Measurements from ENCODE around the gene MAP3K1.
A peak's percentile ranks its signal among the peaks of the same experiment; 100 is the strongest.
"Not testable (repeated sequence)": the region's sequence is repeated elsewhere in the genome, so short reads cannot be mapped to it uniquely, and the experiment has no call there.

MAP3K1 gene

DNA sequence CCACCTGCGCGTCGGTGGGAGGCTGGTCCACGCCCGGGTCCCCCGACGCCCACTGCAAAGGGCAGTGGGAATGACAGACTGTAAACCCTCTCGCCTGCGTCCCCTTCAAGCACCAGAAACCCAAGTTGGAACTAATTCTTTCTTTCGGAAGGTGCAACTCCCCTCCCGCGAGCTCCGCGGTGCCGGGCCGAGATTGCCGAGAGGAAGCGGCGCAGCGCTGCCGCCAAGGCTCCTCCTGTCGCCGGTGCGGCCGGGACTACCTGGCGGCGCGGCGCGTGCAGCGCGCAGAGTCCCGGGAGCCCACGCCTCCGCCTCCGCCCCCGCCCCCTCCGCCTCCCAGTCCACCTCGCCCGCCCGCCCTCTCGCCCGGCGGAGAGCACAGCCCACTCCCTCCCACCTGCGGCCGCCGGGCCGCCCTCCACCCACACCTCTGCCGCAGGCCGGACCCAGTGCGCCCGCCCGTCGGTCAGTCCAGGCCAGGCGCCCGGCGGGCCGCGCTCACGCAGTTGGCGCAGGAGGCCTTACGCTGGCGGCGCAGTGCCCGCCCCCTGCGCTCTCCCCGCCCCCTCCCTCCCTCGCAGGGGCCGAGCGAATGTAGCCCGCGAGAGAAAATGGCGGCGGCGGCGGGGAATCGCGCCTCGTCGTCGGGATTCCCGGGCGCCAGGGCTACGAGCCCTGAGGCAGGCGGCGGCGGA is at the start of gene MAP3K1:
MAP3K1 (plus strand) TSS at position 587 of the 695 bp plus-strand sequence; CDS start at position 612, 25 bp downstream.
- DNase-seq: peak; percentile 76

GRCh38 chr5:56766926-56767325 is 48.4 kb upstream of the MAP3K1 start:
- DNase-seq: no peak

- DNase-seq: no peak
These were observed 45.3 kb upstream of the MAP3K1 start for GRCh38 chr5:56769875-56770604.

DNA sequence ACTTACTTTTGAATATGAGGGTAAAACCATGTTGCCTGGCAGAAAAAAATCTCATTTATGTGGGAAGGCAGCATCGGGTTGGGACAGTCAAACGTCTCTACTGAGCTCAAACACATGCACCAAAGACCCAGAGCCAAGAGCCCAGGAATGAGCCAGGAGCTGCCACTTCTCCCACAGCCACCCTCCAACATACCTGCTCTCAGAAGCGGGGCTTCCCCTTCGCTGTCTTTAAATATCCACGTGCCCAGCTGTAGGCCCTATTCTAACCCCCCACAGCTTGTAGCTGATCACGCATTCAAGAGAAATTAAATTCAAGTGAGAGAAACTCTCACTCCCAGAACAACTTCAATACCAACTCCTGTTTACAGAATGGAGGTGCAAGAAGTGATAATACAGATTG is 42.6 kb upstream of the MAP3K1 start:
- DNase-seq: no peak

- DNase-seq: no peak
These were observed 40.4 kb upstream of the MAP3K1 start for GRCh38 chr5:56774957-56775356.

- DNase-seq: not testable (repeated sequence)
These were observed 39.0 kb upstream of the MAP3K1 start for GRCh38 chr5:56776212-56776846.

GRCh38 chr5:56783261-56783660 is 32.1 kb upstream of the MAP3K1 start:
- no peak for DNase-seq

DNA sequence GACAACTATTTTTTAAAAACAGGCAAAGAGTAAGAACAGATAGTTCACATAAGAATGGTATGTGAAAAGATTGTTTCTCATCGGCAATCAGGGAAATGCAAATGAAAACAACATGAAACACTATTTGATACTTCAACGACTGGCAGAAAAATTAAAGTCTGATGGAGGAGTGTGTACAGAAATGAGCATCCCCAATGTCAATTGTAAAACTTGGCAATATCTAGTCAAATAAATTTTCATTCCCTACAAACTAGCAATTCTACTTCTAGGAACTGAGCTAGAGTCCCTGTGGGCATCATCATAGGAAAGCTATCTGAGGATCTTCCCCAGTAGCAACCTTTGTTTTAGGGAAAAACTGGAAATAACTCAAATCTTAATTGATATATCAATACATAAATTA is 29.0 kb upstream of the MAP3K1 start:
- DNase-seq: no peak

DNA sequence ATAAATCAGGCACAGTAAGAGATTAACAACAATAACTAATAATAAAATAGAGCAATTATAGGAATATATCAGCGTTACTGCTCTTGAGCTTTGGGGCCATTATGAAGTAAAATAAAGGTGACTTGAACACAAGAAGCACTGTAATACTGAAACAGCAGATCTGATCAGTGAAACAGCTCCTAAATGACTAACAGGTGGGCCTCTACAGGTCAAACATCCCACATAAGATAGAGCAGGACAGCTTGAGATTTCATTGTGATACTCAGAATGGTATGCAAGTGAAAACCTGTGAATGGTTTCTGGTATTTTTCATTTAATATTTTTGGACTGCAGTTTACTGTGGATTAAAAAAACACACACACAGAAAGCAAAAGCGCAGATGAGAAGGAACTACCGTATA is 24.0 kb upstream of the MAP3K1 start:
- no peak for DNase-seq

DNA sequence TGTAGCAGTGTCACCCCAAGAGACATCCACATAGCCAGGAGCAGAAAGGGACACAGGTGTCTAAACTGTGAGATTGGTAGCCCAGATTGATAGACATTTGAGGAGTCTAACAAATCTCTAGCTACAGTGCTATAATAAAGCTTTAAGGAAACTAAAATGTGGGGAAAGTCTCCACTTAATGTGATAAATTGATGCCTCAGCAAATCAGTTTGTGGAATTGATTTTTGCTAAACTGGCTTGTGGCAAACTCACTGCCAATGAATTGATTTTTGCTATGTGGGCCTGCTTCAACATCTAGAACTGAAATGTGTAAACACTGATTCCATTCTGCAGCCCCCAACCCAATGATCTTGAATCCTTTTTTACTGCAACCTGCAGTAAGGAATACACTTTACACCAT is 16.8 kb upstream of the MAP3K1 start:
- no peak for DNase-seq

DNA sequence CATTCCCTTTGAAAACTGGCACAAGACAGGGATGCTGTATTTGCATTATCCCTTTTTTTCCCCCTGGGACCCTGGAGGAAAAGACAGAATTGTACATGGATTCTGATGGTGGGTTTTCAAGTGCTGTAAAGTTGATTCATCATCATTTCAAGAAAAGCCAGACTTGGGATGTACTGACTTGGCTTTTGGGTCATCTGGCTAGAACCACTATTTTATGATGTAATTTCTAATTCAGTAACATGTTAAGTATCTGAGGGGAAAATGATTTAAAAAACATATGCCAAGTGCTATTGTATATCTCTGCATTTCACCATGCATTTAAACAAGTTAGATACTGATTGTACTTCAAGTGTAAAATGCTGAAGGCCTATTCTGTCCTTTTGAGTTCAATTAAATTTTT is 15.2 kb upstream of the MAP3K1 start:
- DNase-seq: no peak

GRCh38 chr5:56801256-56801655 is 14.1 kb upstream of the MAP3K1 start:
- DNase-seq: no peak

GRCh38 chr5:56802205-56802604 is 13.1 kb upstream of the MAP3K1 start:
- no peak for DNase-seq

DNA sequence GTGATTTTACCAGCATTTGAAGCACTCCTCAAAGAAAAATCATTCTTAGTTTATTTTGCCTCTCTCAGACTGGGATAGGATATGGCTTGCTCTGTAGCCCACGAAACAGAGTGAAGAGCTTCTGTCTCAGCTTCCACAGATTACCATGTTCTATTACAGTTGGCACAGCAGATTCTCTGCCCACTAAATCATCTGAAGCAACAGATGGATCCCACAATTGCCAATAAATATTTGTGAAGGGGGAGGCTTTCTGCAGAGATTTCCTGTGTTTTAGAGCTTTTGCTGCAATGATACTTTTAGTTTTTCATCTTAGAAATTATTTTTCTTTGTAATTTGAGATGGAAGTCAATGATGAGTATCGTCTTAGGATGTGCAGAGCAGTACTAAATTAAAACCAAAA is 12.3 kb upstream of the MAP3K1 start:
- DNase-seq: no peak

DNA sequence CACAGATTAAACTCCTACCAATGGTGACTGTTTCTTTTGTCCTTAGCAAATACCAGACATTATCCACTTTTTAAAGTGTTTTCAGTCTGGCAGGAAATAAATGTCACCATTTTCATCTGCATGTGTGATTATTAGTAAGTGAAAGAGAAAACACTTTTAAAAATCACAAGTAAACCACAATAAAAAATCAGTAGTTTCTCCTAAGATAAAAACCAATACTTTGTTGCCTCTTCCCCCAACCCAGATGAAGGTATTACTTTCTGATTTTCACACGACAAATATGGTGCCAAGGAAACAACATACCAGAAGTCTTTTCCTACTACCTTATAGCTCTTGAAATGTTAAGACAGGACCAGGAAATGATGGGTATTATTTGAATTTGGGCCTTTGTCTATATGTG is 11.5 kb upstream of the MAP3K1 start:
- no peak for DNase-seq

DNA sequence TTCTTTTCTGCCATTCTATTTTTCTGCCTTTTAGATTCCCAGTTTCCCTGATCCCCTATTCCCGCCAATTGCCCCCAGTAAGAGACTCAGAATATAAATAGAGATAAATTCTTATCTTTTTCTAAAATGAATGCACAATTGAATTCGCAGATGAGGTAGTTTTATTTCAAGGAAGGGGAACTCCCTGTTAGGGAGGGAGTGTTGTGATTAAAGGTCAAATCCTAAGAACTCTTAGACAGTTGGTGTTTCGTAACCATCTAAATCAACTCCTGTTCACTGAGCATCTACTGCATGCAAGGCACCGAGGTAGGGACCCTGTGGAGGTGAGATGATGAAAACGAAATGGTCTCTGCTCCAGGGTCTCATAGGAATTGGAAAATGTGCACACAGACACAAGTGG is 7.7 kb upstream of the MAP3K1 start:
- DNase-seq: no peak

GRCh38 chr5:56808211-56808610 is 7.1 kb upstream of the MAP3K1 start:
- no peak for DNase-seq

DNA sequence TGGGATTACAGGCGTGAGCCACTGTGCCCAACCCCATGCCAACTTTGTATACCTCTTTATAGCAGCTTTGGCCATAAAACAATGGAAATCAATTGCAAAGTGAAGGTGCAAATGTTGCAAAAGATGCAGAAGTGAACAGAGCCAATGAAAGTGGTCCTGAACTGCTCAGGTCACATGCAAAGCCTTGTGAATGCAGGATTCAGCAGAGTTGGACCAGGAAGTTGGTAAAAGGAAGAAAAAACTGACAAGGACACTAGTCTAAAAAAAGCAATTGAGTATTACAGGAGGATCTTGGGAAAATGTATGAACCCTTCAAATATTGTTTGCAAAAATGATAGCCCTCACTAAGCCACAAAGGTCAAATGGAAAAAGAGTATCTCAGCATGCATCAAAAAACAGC is 4.5 kb upstream of the MAP3K1 start:
- DNase-seq: no peak

GRCh38 chr5:56812110-56812509 is 3.2 kb upstream of the MAP3K1 start:
- DNase-seq: peak; percentile 18

GRCh38 chr5:56813302-56813701 is 2.0 kb upstream of the MAP3K1 start:
- DNase-seq: no peak

- DNase-seq: peak; percentile 26
These were observed 887 bp upstream of the MAP3K1 start for GRCh38 chr5:56814361-56814962.

- peak; percentile 61 for DNase-seq
These were observed 553 bp downstream of the MAP3K1 start for GRCh38 chr5:56815658-56816545.

Measured in EL (cell line).